Measurements from ENCODE around the gene KDM7A. TPM values are rescaled to one million over a fixed set of nuclear protein-coding genes. Genes with fewer than 3 reads are reported as not detected.

KDM7A gene
- total and polyA plus RNA-seq, 10 of the 15 experiments (the other 5 are each of a cell fraction or from before 2014, with no cell fraction given), result 0.07 to 0.96 (median 0.74) TPM

- no peak for TF ChIP-seq ZBTB33 (IDR thresholded peaks at IDR 0.05)
- TF ChIP-seq PAX5 (IDR thresholded peaks at IDR 0.05; ENCODE audit: borderline replicate concordance, low read depth, low read length), result no peak
- TF ChIP-seq POLR2A (IDR thresholded peaks at IDR 0.05; ENCODE audit: low read depth, low read length), result no peak
- TF ChIP-seq, protein P1, sequence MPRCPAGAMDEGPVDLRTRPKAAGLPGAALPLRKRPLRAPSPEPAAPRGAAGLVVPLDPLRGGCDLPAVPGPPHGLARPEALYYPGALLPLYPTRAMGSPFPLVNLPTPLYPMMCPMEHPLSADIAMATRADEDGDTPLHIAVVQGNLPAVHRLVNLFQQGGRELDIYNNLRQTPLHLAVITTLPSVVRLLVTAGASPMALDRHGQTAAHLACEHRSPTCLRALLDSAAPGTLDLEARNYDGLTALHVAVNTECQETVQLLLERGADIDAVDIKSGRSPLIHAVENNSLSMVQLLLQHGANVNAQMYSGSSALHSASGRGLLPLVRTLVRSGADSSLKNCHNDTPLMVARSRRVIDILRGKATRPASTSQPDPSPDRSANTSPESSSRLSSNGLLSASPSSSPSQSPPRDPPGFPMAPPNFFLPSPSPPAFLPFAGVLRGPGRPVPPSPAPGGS (IDR thresholded peaks at IDR 0.05; ENCODE audit: borderline replicate concordance, insufficient read depth, low read depth, low read length, poor library complexity, severe bottlenecking), result no peak
- no peak for TF ChIP-seq ZNF24 (IDR thresholded peaks at IDR 0.05)
These were observed 46.9 kb upstream of the KDM7A start (continued) for GRCh38 chr7:140223515-140224221.

GRCh38 chr7:140222814-140223213 lies 46.0 kb upstream of the KDM7A start:
- H4K20me1 ChIP-seq (ENCODE audit: control insufficient read depth, insufficient read depth), result no peaks in the 10 kb centered on the region
- peak overlapping the region; percentile 61 for H3K4me2 ChIP-seq (ENCODE audit: control insufficient read depth, insufficient read depth)
- H3K4me1 ChIP-seq (ENCODE audit: control insufficient read depth, insufficient read depth, low read length), result peaks cover 31% of the 10 kb centered on the region
- 6% methylated on average over 10 of the region's 10 CpGs for WGBS (ENCODE audit: insufficient coverage, insufficient replicate concordance, low lambda C conversion rate, missing lambda C conversion rate)
- in situ Hi-C loops (cut with MboI) (no loop called here), intact Hi-C loops (cut with micrococcal nuclease; ENCODE audit: unreplicated experiment) (no loop called here)
- ChIA-PET RAD21 (ENCODE audit: unreplicated experiment) (no interaction called here), SMC1A (ENCODE audit: uncharacterized antibody, unreplicated experiment) (no interaction called here), CTCF (no interaction called here), POLR2A (no interaction called here)
- BruUV-seq (replicated peaks), result no TSS peak
- DNase-seq (ENCODE audit: low read depth, low spot score) (no peak), FAIRE-seq (no peak), ATAC-seq (peak; percentile 69)
- H3K9me3 ChIP-seq (replicated peaks; ENCODE audit: control insufficient read depth, insufficient read depth, low read length), result peaks cover 9% of the 10 kb centered on the region
- H3K79me2 ChIP-seq (ENCODE audit: control insufficient read depth, insufficient read depth, low read length), result no peaks in the 10 kb centered on the region
- no peak overlapping the region for H3K9ac ChIP-seq (ENCODE audit: control insufficient read depth, insufficient read depth, low read length)
- H3K27ac ChIP-seq (ENCODE audit: control insufficient read depth, insufficient read depth), result no peak overlapping the region
- peaks cover 2 to 7% of the 10 kb centered on the region in 2 experiments; a peak in 3 of 4 replicates for H3K27me3 ChIP-seq (replicated peaks in 1 of 2; ENCODE audit: control insufficient read depth in 2 of 2, insufficient read depth in 2 of 2, low read length in 1 of 2)
- H3K4me3 ChIP-seq, result no peak overlapping the region; the same call in 1 of the 2 replicates
- no peak overlapping the region for H2AFZ ChIP-seq (ENCODE audit: control insufficient read depth, low read depth, low read length)
- no peaks in the 10 kb centered on the region for H3K36me3 ChIP-seq (ENCODE audit: control insufficient read depth in 2 of 2, insufficient read depth in 2 of 2, low read length in 1 of 2)
- TF ChIP-seq PAX5 (IDR thresholded peaks at IDR 0.05; ENCODE audit: borderline replicate concordance, low read depth, low read length) (peak; percentile 75), ETV6 (conservative IDR thresholded peaks at IDR 0.05 in 1 of 2, IDR thresholded peaks at IDR 0.05 in 1 of 2; ENCODE audit: borderline replicate concordance in 1 of 2, low read depth in 1 of 2) (peak in 1 of 2 experiments; percentile 39; a peak in 1 of 4 replicates), TCF7 (IDR thresholded peaks at IDR 0.05; ENCODE audit: borderline replicate concordance) (no peak), ZNF384 (IDR thresholded peaks at IDR 0.05; ENCODE audit: borderline replicate concordance, low read depth, low read length) (no peak), YY1 (IDR thresholded peaks at IDR 0.05; ENCODE audit: low read depth, low read length) (no peak), FOXM1 (IDR thresholded peaks at IDR 0.05; ENCODE audit: low read depth, low read length) (no peak), SP1 (IDR thresholded peaks at IDR 0.05; ENCODE audit: low read depth, low read length) (no peak), SMAD1 (IDR thresholded peaks at IDR 0.05; ENCODE audit: low read depth, partially characterized antibody) (no peak), CBX5 (IDR thresholded peaks at IDR 0.05; ENCODE audit: low read depth) (no peak), TCF3 (IDR thresholded peaks at IDR 0.05; ENCODE audit: borderline replicate concordance, insufficient read depth, low read depth, low read length) (no peak), GABPA (IDR thresholded peaks at IDR 0.05; ENCODE audit: low read depth) (no peak)
- TF ChIP-seq, protein P1 (IDR thresholded peaks at IDR 0.05; ENCODE audit: borderline replicate concordance, insufficient read depth, low read depth, low read length, poor library complexity, severe bottlenecking), result no peak

Data from GM12878 (cell line).